Lower leg skin (tissue), 3 donors: ENCODE results near the gene TNFSF11.

Experiments
- CTCF ChIP-seq, 3 donors: fragments of 450-650 bp; IDR thresholded peaks; one replicate each; pipeline ENCODE4 v1.5.1; 2016; ENCODE audit warnings: antibody characterized with exemption in 3 of 3, mild to moderate bottlenecking in 3 of 3, moderate library complexity in 2 of 3
- POLR2A ChIP-seq, 2 donors: fragments of 450-650 bp; IDR thresholded peaks; one replicate each; pipeline ENCODE4 v1.6.1; 2016 to 2017; ENCODE audit warnings: antibody characterized with exemption in 2 of 2, mild to moderate bottlenecking in 1 of 2, moderate library complexity in 1 of 2

- TF ChIP-seq CTCF (IDR thresholded peaks at IDR 0.05): no peak
- no peak for TF ChIP-seq POLR2A (IDR thresholded peaks at IDR 0.05)
Measured at GRCh38 chr13:42638886-42639285, 64.9 kb downstream of the TNFSF11 start.
